ENCODE data around the gene BMP7.

- no peak for TF ChIP-seq POLR2A (IDR thresholded peaks at IDR 0.05)
- TF ChIP-seq CTCF (IDR thresholded peaks at IDR 0.05), result no peak
Observed at GRCh38 chr20:57178582-57179111, 87.8 kb downstream of the BMP7 start.

Measured in thyroid gland (tissue), 4 donors.